ENCODE results near the gene GALK2.
"Not testable (repeated sequence)": the region's sequence is repeated elsewhere in the genome, so short reads cannot be mapped to it uniquely, and the experiment has no call there.

GALK2 gene

DNA sequence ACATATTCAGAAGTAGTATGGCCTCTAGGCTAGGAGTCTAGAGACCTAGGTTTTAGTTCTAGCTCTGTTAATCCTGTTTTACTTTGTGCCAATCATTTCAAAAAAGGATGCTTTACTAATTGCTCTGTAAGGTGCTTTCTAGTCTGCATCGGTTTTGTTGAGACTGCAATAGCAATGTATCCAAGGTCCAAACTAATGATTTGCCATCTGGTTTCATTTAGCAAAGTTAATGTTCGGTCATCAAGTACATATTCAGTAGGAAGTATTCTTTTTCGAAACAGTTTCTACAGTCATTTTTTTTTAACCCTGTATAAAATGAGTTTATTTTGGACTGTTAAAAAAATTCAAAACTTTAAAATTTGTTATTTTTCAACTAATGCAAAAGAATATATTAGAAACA is 2.0 kb upstream of the GALK2 start:
- no peak for DNase-seq

DNA sequence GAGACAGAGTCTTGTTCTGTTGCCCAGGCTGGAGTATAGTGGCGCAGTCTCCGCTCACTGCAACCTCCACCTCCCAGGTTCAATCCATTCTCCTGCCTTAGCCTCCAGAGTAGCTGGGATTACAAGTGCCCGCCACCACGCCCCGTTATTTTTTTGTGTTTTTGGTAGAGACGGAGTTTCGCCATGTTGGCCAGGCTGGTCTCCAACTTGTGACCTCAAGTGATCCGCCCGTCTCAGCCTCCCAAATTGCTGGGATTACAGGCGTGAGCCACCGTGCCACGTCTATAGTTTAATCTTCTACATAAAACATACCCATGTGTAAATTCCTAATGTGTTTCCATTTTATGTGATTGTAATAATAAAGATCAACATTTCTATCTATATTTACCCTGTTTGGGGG is 1.7 kb downstream of the GALK2 start:
- DNase-seq = no peak

DNA sequence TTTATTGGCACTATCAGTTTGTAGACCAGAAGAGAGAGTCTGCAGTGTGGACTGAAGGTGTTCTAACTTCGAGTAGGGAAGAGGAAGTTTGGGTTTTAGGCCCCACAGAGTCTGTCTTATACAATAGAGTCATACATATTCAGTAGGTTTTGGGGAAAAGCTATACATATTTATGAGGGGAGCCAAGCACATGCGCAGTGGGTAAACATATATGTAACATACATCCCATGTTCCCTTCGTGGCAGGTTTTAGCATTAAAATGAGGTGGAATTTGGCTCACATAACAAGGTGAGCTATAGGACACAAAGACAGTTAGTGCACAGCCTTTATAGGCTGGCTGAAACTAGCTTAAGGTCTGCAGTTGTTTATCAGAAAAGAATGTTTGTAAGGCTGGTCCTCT is 4.9 kb downstream of the GALK2 start:
- DNase-seq = no peak

DNA sequence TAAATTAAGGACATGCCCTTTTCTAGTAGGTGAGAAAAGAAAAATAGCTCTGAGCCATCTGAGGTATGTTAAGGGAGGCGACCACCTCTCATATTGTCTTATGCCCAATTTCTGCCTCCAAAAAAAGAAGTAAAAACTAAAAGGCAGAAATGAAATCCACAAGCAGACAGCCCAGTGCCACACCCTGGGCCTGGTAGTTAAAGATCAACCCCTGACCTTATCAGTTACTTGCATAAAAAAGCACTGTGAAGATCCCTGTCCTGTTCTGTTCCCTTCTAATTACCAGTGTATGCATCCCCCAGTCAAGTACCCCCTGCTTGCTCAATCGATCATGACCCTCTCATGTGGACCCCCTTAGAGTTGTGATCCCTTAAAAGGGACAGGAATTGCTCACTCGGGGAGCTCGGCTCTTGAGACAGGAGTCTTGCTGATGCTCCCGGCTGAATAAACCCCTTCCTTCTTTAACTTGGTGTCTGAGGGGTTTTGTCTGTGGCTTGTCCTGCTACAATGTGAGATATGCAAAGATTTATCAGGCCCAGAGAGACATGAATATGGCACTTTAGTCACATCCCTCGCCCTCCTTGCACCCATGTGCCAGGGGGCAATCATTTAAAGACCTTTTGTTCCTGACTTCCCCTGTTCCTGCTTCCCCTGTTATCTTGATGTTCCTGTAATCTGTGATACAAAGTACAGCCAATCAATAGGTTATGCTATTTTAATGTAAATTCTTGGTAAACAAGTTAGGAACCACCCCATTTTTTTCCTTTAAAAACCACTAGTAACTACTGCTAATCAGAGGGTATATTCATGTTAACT is 5.7 kb downstream of the GALK2 start:
- not testable (repeated sequence) for DNase-seq

DNA sequence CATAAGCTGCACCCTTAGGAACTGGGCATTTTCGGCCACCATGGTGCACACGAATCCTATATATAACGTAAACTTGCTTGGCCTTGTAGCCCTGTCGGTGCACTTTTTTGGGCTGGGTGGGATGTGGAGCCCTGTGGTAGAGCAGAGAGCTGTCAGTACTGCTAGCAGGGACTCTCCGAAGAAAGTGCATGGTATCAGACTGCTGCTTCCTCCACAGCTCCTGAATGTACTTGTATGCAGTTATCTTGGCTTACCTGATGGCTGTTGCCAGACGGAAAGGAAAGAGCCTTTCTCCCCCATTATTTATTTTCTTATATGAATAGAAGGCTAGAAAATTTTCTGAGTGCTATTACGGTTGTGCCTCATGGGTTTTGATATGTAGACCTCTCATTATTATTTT is 8.4 kb downstream of the GALK2 start:
- DNase-seq = no peak

DNA sequence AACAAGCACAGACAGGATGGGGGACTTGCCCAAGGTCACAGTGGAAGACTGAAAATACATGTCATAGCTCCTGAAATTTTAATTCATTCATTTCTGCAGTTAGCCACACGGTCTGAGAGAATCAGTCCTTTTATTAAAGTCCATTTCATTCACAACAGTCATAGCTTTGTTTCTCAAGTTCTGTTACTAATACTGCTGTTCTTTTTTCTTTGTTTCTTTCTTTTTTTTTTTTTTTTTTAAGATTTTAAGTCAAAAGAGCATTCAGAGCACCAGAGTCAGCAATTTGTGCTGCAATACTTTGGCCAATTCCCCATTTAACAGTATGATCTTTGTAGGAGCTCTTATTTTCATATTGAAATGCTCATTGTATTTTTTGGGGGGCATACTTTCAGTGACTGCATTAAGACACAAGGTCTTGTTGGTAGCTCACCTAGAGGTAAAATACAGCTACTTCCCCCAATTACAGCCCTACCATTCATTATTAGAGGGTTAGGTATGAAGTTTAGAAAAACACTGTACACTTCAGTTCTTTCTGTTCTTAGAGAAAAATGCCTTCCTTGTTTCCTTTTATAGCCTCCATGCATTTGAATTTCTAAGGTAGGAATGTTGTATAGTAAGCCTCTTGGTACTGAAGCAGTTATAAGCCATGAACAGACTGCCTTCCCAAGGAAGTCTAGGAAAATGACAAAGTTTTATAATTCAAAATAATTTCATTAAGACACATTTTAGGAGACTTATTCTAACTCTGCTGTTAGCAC is 9.6 kb downstream of the GALK2 start:
- no peak for DNase-seq

DNA sequence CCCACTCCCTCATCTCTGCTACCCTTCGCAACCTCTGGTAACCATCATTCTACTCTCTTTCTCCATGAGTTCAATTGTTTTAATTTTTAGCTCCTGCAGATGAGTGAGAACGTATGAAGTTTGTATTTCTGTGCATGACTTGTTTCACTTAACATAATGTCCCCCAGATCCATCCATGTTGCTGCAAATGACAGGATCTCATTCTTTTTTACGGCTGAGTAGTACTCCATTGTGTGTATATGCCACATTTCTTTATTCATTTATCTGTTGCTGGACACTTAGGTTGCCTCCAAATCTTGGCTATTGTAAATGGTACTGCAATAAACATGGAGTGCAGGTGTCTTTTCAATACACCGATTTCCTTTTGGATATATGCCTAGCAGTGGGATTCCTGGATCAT is 12.1 kb downstream of the GALK2 start:
- DNase-seq = no peak

DNA sequence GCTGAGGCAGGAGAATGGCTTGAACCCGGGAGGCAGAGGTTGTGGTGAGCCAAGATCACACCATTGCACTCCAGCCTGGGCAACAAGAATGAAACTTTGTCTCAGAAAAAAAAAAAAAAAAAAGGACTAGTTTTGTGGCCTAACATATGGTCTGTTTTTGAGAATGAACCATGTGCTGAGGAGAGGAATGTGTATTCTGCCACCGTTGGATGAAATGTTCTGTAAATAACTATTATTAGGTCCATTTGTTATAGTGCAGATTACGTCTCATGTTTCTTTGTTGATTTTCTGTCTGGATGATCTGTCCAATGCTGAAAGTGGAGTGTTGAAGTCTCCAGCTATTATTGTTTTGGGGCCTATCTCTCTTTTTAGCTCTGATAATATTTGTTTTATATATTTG is 13.7 kb downstream of the GALK2 start:
- DNase-seq = not testable (repeated sequence)

DNA sequence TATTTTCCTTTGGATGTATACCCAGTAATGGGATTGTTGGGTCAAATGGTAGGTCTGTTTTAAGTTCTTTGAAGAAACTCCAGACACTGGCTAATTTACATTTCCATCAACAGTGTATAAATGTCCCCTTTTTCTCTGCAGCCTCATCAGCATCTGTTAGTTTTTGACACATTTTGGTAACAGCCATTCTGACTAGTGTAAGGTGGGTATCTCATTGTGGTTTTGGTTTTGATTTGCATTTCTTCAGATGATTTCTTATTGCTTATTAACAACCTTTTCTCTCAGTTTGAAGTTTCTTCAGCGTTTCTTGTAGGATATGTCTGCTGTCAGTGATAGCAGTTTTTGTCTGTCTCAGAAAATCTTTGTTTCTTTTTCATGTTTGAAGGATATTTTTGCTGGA is 15.4 kb downstream of the GALK2 start:
- DNase-seq = no peak

DNA sequence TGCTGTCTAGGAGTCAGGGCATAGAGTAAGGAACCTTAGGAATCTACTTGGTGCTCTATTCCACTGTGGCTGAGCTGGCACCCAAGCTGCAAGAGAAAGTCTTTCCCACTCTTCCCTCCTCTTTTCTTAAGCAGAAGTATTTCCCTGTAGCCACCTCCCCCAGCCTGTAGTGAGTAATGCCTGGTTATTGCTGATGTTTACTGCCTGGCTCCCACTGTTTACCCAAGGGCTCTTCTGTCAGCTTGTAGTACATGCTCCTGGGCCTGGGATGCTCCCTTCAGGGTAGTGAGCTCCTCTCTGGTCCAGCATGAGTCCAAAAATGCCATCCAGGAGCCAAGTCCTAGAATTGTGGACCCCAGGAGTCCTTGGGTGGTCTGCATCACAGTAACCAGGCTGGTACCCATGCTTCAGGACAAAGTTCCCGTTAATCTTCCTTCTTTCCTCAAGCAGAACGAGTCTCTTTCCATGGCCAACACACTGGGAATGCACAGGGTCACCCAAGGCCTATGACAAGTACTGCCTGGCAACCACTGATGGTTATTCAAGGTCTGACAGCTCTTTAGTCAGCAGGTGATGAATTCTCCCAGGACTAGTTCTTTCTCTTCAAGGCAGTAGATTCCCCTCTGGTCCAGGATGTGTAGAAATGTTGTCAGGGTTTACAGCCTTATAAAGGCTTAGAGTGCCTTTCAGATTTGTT is 17.6 kb downstream of the GALK2 start:
- DNase-seq = no peak

DNA sequence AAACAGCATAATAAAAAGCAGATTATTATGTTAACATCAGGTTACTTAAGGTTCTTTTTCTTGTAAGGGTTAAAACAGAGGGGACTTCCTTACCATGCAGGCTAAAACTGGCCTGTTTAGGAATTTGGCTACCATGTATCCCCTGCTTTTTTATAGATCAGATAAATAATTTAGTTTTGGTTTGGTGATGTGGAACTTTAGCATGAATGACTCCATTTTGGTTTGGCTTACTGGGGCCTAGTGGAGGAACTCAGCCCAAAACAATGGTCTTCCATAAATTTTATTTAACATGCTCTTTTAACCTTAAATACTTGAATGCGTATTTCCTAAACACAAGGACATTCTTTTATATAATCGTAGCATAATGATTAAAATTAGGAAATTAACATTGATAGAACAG is 18.9 kb downstream of the GALK2 start:
- no peak for DNase-seq

DNA sequence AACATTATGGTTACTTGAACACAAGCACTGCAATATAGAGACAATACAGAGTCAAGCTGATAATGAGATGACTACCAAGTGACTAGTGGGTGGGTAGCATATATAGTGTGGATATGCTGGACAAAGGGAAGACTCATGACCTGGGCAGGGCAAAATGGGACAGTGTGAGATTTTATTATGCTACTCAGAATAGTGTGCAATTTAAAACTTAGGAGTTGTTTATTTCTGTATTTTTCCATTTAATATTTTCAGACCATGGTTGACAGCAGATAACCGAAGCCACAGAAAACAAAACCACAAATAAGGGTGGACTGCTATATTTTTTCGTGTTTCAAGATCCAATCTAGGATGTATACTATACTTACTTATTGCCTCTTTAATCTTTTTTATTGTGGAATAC is 19.6 kb downstream of the GALK2 start:
- no peak for DNase-seq

DNA sequence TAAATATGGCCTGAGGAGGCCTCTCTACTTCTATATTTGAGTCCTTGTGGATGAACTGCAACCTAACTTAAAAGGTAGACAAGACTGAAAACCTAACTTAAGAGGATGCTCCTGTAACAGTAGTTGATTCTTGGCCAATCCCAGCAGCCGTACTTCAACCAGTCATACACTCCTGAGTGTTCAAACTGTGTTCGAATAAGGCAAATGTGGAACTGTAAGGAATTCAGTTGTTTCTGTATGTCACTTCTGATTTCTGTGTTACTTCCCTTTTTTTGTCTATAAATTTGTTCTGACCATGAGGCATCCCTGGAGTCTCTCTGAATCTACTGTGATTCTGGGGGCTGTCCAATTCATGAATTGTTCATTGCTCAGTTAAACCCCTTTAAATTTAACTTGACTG is 20.5 kb downstream of the GALK2 start:
- DNase-seq = no peak

DNA sequence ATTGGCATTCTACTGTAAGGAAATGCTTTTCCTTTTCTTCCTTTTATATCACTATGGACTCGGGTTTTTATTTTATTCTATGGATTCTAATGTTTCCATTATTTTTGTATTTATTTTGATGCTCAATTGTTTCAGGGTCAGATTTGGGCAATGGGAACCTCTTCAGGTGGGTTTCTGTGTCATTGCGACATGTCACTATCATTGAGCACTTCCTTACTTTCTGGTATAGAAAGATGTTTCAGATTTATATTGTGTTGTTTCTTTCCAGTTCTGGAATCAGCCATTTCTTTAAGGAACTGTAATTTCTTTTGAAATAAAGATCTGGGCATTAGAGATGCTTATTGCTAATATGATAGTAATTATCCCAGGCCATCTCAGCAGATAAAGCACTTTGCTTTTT is 21.8 kb downstream of the GALK2 start:
- DNase-seq = no peak

DNA sequence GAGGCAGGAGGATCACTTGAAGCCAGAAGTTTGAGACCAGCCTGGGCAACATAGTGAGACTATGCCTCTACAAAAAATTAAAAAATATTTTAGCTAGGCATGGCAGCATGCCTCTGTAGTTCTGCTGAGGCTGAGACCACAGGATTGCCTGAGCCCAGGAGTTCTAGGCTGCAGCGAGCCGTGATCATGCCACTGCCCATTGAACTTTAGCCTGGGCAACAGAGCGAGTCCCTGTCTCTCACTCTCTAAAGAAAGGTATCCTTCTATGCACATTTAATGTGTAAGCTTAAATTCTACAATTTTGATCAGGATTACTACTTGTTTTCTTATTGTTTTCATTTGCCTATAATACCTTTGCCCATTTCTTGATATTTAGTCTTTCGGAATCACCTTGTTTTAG is 26.8 kb downstream of the GALK2 start:
- no peak for DNase-seq

DNA sequence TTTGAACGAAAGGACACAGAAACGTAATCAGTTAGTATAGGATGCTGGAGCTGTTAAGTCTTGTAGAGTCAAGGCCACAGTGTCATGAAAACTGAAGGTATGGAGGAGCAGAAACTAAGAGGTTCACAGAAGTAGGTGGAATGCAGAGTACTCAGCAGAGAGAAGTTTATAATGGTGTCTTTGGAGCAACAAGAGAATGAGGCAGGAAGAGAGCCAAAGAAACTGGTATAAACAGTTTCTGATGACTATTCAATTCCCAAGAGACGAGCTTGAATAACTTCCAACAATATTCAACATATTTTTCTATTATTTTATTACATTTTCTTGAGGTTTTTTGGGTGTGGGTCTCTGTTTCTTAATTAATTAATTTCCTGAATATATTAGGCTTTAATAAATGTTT is 29.6 kb downstream of the GALK2 start:
- no peak for DNase-seq

DNA sequence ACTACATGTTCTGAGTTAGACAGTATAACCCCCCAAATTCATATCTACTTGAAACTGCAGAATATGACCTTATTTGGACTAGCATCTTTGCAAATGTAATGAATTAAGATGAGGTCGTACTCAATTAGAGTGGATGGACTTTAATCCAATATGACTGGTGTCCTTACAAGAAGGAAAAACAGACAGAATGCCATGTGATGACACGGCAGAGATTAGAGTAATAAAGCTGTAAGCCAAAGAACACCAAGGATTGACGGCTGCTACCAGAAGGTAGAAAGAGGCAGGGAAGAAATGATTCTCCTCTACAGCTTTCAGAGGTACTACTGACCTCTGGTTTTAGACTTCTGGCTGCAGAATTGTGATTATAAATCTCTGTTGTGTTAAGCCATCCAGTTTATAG is 30.3 kb downstream of the GALK2 start:
- DNase-seq = no peak

DNA sequence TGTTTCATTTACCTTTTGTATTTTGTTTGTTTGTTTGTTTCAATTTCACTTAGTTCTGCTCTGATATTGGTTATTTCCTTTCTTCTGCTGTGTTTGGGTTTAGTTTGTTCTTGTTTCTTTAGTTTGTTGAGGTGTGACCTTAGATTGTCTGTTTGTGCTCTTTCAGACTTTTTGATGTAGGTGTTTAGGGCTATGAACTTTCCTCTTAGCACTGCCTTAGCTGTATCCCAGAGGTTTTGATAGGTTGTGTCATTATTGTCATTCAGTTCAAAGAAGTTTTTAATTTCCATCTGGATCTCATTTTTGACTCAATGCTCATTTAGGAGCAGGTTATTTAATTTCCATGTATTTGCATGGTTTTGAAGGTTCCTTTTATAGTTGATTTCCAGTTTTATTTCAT is 38.1 kb downstream of the GALK2 start:
- not testable (repeated sequence) for DNase-seq

DNA sequence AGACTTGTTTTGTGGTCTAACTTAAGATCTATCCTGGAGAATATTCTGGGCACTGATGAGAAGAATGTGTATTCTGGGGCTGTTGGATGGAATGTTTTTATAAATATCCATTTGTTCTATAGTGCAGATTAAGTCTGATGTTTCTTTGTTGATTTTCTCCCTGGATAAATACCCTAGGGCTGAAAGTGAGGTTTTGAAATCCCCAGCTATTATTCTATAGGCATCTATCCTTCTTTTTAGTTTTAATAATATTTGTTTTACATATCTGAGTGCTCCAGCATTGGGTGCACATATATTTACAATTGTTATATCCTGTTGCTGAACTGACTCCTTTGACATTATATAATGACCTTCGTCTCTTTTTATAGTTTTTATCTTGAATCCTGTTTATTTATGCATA is 42.9 kb downstream of the GALK2 start:
- DNase-seq = no peak

DNA sequence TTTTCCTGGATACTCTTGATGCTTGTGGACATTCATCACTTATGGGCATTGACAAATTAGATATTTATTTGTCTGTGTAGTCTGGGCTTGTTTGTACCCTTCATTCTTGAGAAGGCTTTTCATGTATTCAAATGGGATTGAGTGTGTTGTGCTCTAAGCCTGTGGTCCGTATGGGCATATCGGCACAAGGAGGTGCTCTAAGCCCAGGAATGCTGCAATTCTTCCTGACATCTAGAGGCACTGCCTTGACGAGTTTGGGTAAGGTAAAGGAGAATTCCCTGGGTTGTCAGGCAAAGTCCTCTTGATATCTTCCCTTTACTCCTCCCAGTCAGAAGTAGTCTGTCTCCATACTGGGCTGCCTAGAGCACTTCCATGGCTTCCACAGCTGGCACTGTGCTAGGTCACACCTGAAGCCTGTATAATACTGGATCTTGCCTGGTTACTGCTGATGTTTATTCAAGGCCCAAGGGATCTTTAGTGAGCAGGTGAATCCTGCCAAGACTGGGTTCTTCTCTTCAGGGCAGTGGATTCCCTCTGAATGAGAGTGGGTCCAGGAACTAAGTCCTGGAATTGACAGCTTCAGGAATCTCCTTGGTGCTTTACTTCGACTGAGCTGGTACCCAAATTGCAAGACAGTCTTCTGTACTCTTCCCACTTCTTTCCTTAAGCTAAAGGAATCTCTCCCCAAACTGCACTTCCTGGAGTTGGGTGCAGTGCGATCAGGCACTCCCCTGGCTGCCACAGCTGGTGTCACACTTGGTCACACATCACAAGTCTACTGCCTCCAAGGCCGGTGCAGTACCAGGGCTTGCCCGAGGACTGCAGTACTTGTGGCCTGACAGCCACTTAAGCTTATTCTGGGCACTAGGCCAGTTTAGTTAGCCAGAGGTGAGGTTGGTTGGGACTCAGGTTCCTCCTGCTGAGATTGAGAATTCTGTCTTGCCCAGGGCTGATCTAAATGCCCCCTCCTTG is 46.0 kb downstream of the GALK2 start:
- DNase-seq = no peak

DNA sequence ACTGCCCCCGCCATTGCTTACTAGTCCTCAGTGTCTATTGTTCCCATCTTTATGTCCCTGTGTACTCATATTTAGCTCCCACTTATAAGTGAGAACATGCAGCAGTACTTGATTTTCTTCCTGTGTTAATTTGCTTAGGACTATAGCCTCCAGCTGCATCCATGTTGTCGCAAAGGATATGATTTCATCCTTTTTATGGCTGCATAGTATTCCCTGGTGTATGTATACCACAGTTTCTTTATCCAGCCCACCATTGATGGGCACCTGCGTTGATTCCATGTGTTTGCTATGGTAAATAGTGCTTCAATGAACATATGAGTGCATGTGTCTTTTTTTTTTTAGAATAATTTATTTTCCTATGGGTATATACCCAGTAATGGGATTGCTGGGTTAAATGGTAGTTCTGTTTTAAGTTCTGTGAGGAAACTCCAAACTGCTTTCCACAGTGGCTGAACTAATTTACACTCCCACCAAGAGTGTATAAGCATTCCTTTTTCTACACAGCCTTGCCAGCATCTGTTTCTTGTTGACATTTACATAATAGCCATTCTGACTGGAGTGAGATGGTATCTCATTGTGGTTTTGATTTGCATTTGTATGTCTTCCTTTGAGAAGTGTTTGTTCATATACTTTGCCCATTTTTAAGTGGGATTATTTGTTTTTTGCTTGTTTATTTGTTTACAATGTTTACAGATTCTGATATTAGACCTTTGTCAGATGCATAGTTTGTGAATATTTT is 53.7 kb downstream of the GALK2 start:
- no peak for DNase-seq
